AG10803 (cell line): ENCODE results near the gene GNAI1.
A peak's percentile ranks its signal among the peaks of the same experiment; 100 is the strongest.

Experiments used
- DNase-seq: peaks from one replicate; pipeline ENCODE4 v3.0.0; 2010; ENCODE audit warnings: low read depth
- H3K4me3 ChIP-seq: 2 replicates; pipeline ENCODE4 v1.5.1; 2011; ENCODE audit warnings: mild to moderate bottlenecking, low read length, control low read depth
- TF ChIP-seq, protein P1 (sequence below): conservative IDR thresholded peaks from 2 replicates; pipeline ENCODE4 v1.5.1; 2011; ENCODE audit warnings: mild to moderate bottlenecking, low read length, control low read depth, inconsistent platforms

GNAI1 gene

DNA sequence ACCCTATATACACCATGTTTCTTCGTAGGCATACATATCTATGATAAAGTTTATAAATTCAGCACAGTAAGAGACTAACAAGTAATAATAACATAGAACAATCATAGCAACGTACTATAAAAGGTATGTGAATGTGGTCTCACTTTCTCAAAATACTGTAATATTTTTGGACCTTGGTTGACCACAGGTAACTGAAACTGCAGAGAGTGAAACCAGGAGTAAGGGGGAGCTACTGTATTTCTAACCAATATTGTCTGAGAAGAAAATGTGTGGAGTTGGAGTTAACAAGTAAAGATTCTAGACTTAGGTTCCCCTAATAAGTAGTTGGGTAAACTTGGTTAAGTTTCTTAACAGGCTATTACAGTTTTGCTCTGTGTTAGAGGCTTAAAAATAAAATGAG, 72.1 kb downstream of the GNAI1 start:
- TF ChIP-seq, protein P1, sequence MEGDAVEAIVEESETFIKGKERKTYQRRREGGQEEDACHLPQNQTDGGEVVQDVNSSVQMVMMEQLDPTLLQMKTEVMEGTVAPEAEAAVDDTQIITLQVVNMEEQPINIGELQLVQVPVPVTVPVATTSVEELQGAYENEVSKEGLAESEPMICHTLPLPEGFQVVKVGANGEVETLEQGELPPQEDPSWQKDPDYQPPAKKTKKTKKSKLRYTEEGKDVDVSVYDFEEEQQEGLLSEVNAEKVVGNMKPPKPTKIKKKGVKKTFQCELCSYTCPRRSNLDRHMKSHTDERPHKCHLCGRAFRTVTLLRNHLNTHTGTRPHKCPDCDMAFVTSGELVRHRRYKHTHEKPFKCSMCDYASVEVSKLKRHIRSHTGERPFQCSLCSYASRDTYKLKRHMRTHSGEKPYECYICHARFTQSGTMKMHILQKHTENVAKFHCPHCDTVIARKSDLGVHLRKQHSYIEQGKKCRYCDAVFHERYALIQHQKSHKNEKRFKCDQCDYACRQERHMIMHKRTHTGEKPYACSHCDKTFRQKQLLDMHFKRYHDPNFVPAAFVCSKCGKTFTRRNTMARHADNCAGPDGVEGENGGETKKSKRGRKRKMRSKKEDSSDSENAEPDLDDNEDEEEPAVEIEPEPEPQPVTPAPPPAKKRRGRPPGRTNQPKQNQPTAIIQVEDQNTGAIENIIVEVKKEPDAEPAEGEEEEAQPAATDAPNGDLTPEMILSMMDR: no peak
- H3K4me3 ChIP-seq: no peak overlapping the region
- DNase-seq: no peak

DNA sequence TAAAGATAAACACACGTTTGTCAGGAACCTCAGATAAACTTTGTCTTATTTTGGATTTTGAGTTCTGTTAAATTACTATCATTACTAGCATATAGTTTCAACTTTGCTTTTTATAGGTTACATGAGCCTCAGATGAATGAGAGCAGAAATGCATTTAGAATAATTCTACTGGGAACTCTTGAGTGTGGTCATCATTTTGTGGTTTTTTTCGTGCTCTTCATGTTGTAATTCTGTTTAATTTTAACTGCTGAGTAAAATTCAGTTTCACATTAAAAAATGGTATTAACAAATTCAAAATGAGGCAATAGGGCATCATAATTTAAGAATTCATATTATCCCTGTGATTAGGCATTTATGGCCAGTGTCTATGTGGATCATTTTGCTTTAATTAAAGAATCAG, 72.9 kb downstream of the GNAI1 start:
- peak; percentile 48 for DNase-seq
- no peak overlapping the region for H3K4me3 ChIP-seq
- TF ChIP-seq, protein P1: no peak

DNA sequence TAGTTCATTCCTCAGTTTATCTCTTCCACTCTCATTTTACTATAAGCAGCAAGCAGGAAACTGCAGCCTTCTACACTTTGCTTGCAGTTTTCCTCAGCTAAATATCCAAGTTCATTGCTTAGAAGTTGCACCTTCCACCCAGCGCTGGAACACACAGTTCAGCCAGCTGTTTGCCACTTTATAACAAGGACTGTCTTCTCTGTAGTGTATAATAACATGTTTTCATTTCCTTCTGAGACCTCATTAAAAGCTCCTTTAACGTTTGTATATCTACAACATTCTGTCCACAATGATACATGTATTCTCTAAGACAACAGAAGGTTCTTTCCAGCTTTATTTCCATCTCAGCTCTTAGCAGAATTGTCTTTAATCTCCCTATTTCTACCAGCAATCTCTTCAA, 74.1 kb downstream of the GNAI1 start:
- DNase-seq: no peak
- H3K4me3 ChIP-seq: no peak overlapping the region
- TF ChIP-seq, protein P1: no peak

DNA sequence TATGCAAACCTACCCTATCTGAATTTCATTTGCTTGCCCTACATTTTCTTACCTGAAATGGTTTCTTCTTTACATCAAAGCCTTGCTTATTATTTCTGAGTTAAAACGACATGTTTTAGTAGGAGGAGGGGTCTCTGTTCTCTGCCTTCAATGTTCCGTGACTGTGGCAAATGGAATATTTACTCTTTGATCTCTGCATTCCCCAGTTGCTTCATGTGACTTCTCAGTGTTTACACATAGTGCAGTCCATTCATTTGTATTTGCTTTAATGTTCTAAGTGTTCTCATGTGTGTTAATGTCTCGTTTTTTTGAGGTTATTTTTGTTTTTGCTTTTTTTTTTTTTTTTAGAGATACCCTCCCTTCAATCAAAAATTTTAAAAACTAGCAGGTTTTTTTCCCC, 75.8 kb downstream of the GNAI1 start:
- TF ChIP-seq, protein P1: no peak
- H3K4me3 ChIP-seq: no peak overlapping the region
- no peak for DNase-seq

DNA sequence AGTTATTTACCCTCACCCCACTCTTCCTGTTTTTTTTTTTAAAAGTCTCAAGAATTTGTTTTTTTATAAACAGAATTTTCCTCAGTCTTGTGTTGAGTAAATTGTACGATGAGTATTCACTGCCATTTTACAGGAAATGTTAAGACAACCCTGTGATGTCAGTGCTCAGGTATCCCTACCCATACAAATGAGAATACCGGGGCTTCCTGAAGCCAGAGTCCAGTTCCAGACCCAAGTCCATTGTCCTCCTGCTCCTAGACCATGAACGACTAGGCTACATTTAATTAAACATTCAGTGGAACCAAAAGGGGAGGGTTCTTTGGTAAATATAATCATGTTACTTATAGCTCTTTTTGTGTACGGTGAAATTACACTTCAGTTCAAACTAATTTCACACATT, 79.2 kb downstream of the GNAI1 start:
- no peak overlapping the region for H3K4me3 ChIP-seq
- DNase-seq: no peak
- TF ChIP-seq, protein P1: no peak

DNA sequence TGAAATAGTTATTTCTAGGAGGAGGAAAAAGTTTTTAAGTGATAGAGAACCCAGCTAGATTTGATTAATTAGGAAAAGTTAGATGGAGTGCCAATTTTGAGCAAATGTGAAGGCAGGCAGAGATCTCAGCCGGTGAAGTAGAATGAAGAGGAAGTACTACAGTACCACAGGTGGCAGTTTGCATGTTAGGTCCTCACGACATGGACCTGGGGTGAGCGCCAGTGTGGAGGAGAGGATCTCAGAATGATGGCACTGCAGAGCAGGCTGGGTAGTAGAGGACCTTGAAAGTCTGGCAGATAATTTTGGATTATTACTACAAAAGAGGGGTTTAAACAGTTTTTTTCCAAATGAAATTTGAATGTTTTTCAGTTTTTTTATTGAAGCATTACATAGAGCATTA, 81.1 kb downstream of the GNAI1 start:
- TF ChIP-seq, protein P1: no peak
- DNase-seq: no peak
- no peak overlapping the region for H3K4me3 ChIP-seq

DNA sequence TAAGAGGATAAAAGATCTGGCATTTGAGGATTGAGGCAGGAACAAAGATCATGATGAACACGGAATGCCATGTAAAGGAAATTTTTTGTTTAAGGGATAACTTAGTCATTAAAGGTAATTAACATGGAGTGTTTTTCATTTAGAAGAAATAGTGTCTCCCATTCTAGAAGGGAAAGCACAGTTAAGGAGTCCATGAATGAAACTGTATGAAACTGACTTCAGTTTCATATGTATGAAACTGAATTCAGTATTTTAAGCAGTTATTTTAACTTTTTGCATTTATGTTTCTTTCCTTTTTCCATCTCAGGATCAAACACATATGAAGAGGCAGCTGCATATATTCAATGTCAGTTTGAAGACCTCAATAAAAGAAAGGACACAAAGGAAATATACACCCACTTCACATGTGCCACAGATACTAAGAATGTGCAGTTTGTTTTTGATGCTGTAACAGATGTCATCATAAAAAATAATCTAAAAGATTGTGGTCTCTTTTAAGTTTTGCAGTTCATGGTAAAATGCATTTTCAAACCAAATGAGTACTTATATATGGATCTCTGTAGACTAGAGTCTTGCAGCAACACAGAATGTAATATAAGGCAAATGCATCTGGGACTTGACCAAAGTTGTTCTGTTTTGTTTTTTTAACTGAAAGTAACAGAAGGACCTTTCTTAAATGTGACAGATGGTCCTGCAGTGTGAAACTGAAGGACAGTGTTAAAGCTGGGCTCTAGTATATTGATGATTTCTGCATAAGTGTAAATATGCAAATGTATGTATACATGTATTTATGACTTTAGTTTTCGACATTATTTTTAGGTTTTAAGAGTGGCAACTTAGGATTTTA, 82.6 kb downstream of the GNAI1 start:
- TF ChIP-seq, protein P1: no peak
- no peak for DNase-seq
- H3K4me3 ChIP-seq: no peak overlapping the region
